ENCODE results near the gene GLCE. TPM values are rescaled to one million over a fixed set of nuclear protein-coding genes. Genes with fewer than 3 reads are reported as not detected.

Gene GLCE
- 17.2 and 27.6 TPM in 2 replicates for total RNA-seq

DNA sequence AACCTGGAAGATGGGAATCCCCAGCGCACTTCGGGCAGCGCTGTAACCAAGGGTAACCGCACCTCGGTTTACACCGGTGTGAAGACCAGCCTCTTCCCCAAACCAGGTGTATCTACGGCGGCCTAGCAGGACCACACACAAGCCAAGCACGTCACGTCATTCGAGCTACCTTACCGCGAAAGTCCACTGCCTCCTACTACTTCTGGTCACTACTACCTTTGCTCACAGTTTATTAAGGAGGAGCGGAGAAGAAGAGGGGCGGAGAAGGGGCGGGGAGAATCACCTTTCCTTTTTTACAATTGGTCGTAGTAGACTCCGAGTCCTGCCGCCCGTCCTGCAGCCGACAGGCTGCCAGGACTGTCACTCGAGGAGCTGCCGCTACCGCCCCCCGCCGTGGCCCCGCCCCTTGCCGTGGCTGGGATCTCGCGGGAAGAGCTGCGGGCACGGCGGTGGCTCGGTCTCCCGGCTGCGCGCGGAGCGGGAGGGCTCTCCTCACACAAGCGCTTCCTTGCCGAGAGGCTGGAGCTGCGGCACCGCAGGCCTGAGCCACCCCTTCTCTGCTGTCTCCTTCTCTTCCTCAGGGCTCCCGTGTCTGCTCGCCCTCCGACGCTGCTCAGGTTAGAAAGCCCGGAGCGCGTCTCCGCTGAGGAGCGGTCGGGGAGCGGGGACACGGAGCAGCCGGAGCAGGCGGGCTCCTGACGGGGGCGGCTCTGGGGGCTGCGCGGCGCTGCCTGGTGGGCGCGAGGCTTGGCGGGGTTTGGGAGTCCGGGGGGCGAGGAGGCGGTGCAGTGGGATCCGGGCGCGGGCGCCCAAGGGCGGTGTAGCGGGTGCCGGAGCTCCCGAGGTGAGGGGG, at the start of gene GLCE:
TSS of gene GLCE (plus strand) at position 495 of the 853 bp plus-strand sequence. CDS start 95,172 bp downstream, outside the sequence.

DNA sequence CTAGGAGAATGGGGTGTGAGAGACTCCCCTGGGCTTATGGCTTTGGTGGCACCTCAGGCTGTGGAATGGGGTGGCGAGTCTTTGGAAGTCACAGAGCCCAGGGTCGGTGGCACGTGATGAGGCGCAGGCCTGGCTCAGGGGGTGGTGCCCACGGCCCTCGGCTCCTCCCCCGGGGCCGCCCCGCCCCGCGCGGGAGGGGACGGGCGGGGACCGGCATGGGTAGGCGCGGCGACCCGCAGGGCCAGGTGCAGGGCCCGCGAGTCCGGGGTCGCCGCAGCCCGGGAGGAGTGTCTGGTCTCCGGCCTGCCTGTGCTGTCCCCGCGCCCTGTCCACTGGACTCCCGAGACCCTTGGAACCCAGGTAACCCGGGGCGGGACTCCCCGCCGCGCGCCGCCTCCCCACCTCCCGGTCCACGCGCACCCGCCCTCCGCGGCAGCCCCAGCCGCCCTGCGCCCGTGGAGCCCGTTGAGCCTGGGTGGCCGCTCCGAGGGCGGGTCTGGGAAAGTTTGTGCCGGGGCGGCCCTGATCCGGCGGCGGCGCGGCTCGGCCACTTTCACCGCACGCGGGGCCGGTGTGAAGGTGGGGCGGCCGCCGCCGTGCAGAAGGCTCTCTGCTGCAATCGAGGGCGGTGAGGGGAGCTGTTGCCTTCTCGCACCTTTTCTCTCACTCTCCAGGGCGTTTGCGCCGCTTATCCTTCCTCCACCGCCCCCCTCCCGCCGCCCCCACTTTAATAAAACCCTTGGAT, 138.4 kb downstream of the GLCE start, which contains the start of gene PAQR5:
TSS of gene PAQR5 (plus strand) at position 216 of the 745 bp plus-strand sequence. CDS start 61,169 bp downstream, outside the sequence.

Other genes with a start within 250 kb of the GLCE start
- gene SPESP1, start 230.1 kb upstream of the GLCE start, total RNA-seq, result 1.2 and 3.2 TPM in 2 replicates
- 0.22 and 0.25 TPM in 2 replicates for gene NOX5, start 145.9 kb upstream of the GLCE start, total RNA-seq
- 0.37 and 1.5 TPM in 2 replicates for gene PAQR5, start 138.3 kb downstream of the GLCE start, total RNA-seq

Data from uterine smooth muscle cell (primary cell).